HCT116 (cell line): ENCODE measurements around the gene TBC1D8. TPM values are rescaled to one million over a fixed set of nuclear protein-coding genes. Genes with fewer than 3 reads are reported as not detected.

Experiments used
- ATAC-seq: fragments of 200-7000 bp; cut with Tn5 transposase; 2 replicates; pipeline ENCODE4 v1.9.1; 2020; ENCODE audit warnings: mild to moderate bottlenecking, moderate library complexity
- BruUV-seq: library from RNA; stranded (reverse); fragments of 400-500 nt; replicated peaks from 2 replicates; lab custom pipeline; 2021; lab: Mats Ljungman, UMichigan
- CTCF ChIA-PET: fragments of 300-600 bp; sonication (Branson Sonifier 250); formaldehyde crosslinking; loops from one replicate; lab custom pipeline; 2021; ENCODE audit warnings: antibody characterized with exemption; lab: Charles Lee
- POLR2A ChIA-PET: fragments of 300-600, 350-600 bp; sonication (Branson Sonifier 250); formaldehyde crosslinking; loops from one replicate; lab custom pipeline; 2021; ENCODE audit warnings: antibody characterized with exemption; lab: Charles Lee
- RAD21 ChIA-PET, 2 experiments: fragments of 300-600 bp; sonication (Branson Sonifier 250); formaldehyde crosslinking; loops; one replicate each; lab custom pipeline; 2023; ENCODE audit warnings: low total read pairs in 2 of 2; ENCODE audit not compliant: uncharacterized antibody in 2 of 2, unreplicated experiment in 2 of 2, low non-redundant PET in 1 of 2; lab: Charles Lee
- DNase-seq: peaks from one replicate; pipeline ENCODE4 v3.0.0-alpha.2; 2010; ENCODE audit warnings: low read depth, low spot score
- H2AFZ ChIP-seq: fragments of 200-600 bp; shearing (Covaris generic), sonication (generic); 2 replicates; pipeline ENCODE4 v1.6.1; 2017; ENCODE audit warnings: low read depth, mixed run types, mixed read lengths, antibody characterized with exemption, low read length; ENCODE audit not compliant: poor library complexity, severe bottlenecking
- H3K27ac ChIP-seq: 2 replicates; pipeline ENCODE4 v1.5.1; 2012; ENCODE audit warnings: low read depth, low read length
- H3K27me3 ChIP-seq: fragments of 200-600 bp; sonication (generic); 2 replicates; pipeline ENCODE4 v1.6.1; 2016; ENCODE audit warnings: mixed run types, low read length, mixed read lengths; ENCODE audit not compliant: insufficient read depth
- H3K36me3 ChIP-seq, 2 experiments: fragments of 200-500 bp in 1 of 2; fragments of 200-600 bp in 1 of 2; sonication (Bioruptor generic) in 1 of 2; sonication (generic) in 1 of 2; 2 replicates each; pipeline versions ENCODE4 v1.5.1 to v1.6.1; 2014 to 2016; ENCODE audit warnings: low read length in 2 of 2, inconsistent platforms in 1 of 2, mixed read lengths in 1 of 2, mixed run types in 1 of 2; ENCODE audit not compliant: insufficient read depth in 2 of 2, control insufficient read depth in 1 of 2
- H3K4me1 ChIP-seq, 2 experiments: fragments of 200-600 bp in 1 of 2; sonication (generic) in 1 of 2; 2 replicates each; pipeline versions ENCODE4 v1.5.1 to v1.6.1; 2012 to 2017; ENCODE audit warnings: low read length in 2 of 2, inconsistent platforms in 1 of 2, mild to moderate bottlenecking in 1 of 2, mixed read lengths in 1 of 2, mixed run types in 1 of 2, moderate library complexity in 1 of 2; ENCODE audit not compliant: insufficient read depth in 2 of 2, control insufficient read depth in 1 of 2
- H3K4me2 ChIP-seq: fragments of 200-600 bp; sonication (generic); 2 replicates; pipeline ENCODE4 v1.6.1; 2017; ENCODE audit warnings: mixed run types, low read length, mixed read lengths
- H3K4me3 ChIP-seq, 2 experiments: fragments of 200-600 bp in 1 of 2; sonication (generic) in 1 of 2; replicated peaks in 1 of 2; 2 replicates each; pipeline ENCODE4 v1.5.1; 2011 to 2016; ENCODE audit warnings: low read length in 2 of 2, control low read depth in 1 of 2, low read depth in 1 of 2, mild to moderate bottlenecking in 1 of 2, mixed read lengths in 1 of 2, mixed run types in 1 of 2
- H3K79me2 ChIP-seq: fragments of 200-600 bp; sonication (generic); 2 replicates; pipeline ENCODE4 v1.6.1; 2017; ENCODE audit warnings: mild to moderate bottlenecking, mixed run types, low read length, moderate library complexity, mixed read lengths; ENCODE audit not compliant: insufficient read depth
- H3K9ac ChIP-seq: fragments of 200-600 bp; sonication (generic); 2 replicates; pipeline ENCODE4 v1.6.1; 2016; ENCODE audit warnings: low read length, mixed read lengths
- H3K9me2 ChIP-seq: fragments of 200-600 bp; sonication (generic), shearing (Covaris generic); 2 replicates; pipeline ENCODE4 v1.6.1; 2017; ENCODE audit warnings: mixed run types, mild to moderate bottlenecking, moderate library complexity; ENCODE audit not compliant: insufficient read depth
- H3K9me3 ChIP-seq, 2 experiments: fragments of 200-500 bp in 1 of 2; fragments of 200-600 bp in 1 of 2; sonication (Bioruptor generic) in 1 of 2; sonication (generic) in 1 of 2; 2 replicates each; pipeline ENCODE4 v1.6.1; 2014 to 2017; ENCODE audit warnings: low read length in 2 of 2, mixed read lengths in 2 of 2, inconsistent platforms in 1 of 2, low read depth in 1 of 2, mild to moderate bottlenecking in 1 of 2, mixed run types in 1 of 2, moderate library complexity in 1 of 2; ENCODE audit not compliant: control insufficient read depth in 1 of 2, insufficient read depth in 1 of 2
- H4K20me1 ChIP-seq: fragments of 200-600 bp; sonication (generic), shearing (Covaris generic); 2 replicates; pipeline ENCODE4 v1.6.1; 2017; ENCODE audit warnings: mixed run types, mild to moderate bottlenecking, moderate library complexity; ENCODE audit not compliant: insufficient read depth
- CBX3 ChIP-seq: IDR thresholded peaks from 2 replicates; pipeline ENCODE4 v1.6.1; 2012; ENCODE audit warnings: low read depth
- CEBPB ChIP-seq: IDR thresholded peaks from 2 replicates; pipeline ENCODE4 v1.6.1; 2012; ENCODE audit warnings: low read depth
- CTCF ChIP-seq, 3 experiments: fragments of 200-600 bp in 1 of 3; sonication (generic) in 1 of 3; IDR thresholded peaks in 2 of 3; conservative IDR thresholded peaks in 1 of 3; 2 replicates each; pipeline ENCODE4 v1.5.1; 2012 to 2017; ENCODE audit warnings: low read depth in 2 of 3, low read length in 2 of 3, antibody characterized with exemption in 1 of 3, borderline replicate concordance in 1 of 3, control low read depth in 1 of 3, mild to moderate bottlenecking in 1 of 3, mixed read lengths in 1 of 3, mixed run types in 1 of 3, moderate library complexity in 1 of 3; ENCODE audit not compliant: insufficient read depth in 1 of 3
- ELF1 ChIP-seq: IDR thresholded peaks from 2 replicates; pipeline ENCODE4 v1.6.1; 2012; ENCODE audit warnings: low read depth, borderline replicate concordance
- EZH2 ChIP-seq: fragments of 200-600 bp; sonication (generic); IDR thresholded peaks from 2 replicates; pipeline ENCODE4 v1.6.1; 2017; ENCODE audit warnings: antibody characterized with exemption, mixed run types
- MAX ChIP-seq: IDR thresholded peaks from 2 replicates; pipeline ENCODE4 v1.6.1; 2012
- POLR2A ChIP-seq: IDR thresholded peaks from 2 replicates; pipeline ENCODE4 v1.7.0; 2011; ENCODE audit warnings: borderline replicate concordance; ENCODE audit not compliant: insufficient read depth, insufficient read length; ENCODE audit errors: extremely low read depth
- POLR2AphosphoS5 ChIP-seq: IDR thresholded peaks from 2 replicates; pipeline ENCODE4 v1.6.1; 2011; ENCODE audit warnings: mild to moderate bottlenecking, low read depth, low read length, moderate library complexity
- SIN3A ChIP-seq: IDR thresholded peaks from 2 replicates; pipeline ENCODE4 v1.6.1; 2012; ENCODE audit warnings: low read depth
- SP1 ChIP-seq: IDR thresholded peaks from 2 replicates; pipeline ENCODE4 v1.6.1; 2012; ENCODE audit warnings: low read depth
- SRF ChIP-seq: IDR thresholded peaks from 2 replicates; pipeline ENCODE4 v1.6.1; 2012; ENCODE audit warnings: low read depth
- YY1 ChIP-seq: IDR thresholded peaks from 2 replicates; pipeline ENCODE4 v1.6.1; 2011; ENCODE audit warnings: low read length, low read depth, moderate library complexity, mild to moderate bottlenecking; ENCODE audit not compliant: insufficient replicate concordance; ENCODE audit errors: extremely low read depth
- intact Hi-C: fragments of 100-400 bp; cut with micrococcal nuclease; formaldehyde crosslinking; loops from 2 replicates; pipeline ENCODE4 v1.10.0; 2022
- total RNA-seq: library from RNA; stranded (reverse); gene quantifications from one replicate; pipeline ENCODE4 v1.2.1, GENCODE V29; 2021; ENCODE audit not compliant: unreplicated experiment
- TF ChIP-seq, protein P1 (sequence below): IDR thresholded peaks from 2 replicates; pipeline ENCODE4 v1.6.1; 2012

TBC1D8 gene
- total RNA-seq, 1 experiment from 2014 or later: 44.0 TPM

DNA sequence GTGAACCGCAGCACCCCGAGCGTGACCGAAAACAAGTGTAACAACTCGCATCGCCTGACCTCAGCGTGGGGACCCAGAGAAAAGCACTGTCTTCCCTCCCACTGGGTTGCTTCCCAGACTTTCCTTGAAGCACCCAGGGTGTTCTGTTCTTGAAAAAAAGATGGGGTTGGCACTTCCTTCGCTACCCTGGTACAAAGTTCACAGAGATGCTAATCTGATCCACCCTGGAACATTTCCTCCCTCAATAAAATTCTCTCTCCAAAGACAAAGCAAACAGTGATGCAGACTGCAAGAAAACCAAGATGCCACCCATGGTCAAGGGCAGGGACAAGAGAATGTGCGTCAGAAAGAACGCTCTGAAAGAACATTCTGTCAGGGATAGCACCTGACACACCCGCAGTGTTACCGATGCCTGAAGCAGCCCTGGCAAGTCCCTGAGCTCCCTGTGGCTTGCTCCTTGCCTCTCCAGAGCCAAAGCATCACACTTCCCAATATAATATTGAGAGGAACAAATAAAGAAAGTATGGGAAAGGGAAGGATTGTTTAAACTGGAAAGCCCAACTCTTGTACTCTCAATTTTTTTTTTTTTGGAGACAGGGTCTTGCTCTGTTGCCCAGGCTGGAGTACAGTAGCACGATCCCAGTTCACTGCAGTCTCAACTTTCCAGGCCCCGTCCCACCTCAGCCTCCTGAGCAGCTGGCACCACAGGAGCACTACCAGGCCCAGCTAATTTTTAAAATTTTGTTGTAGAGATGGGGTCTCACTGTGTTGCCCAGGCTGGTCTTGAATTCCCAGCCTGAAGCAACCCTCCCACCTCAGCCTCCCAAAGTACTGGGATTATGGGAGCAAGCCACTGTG is 70.7 kb downstream of the TBC1D8 start:
- intact Hi-C loops: no loop called here
- POLR2A ChIA-PET: no interaction called here
- Histone ChIP-seq H3K9me2 (no peaks in the 10 kb centered on the region), H3K4me1 (no peaks in the 10 kb centered on the region; a peak in 2 of 4 replicates), H3K4me2 (no peak overlapping the region), H3K36me3 (no peaks in the 10 kb centered on the region), H3K9ac (no peak overlapping the region), H3K27ac (no peak overlapping the region), H2AFZ (no peak overlapping the region), H3K79me2 (peaks cover 26% of the 10 kb centered on the region; the same call in 1 of the 2 replicates), H4K20me1 (no peaks in the 10 kb centered on the region), H3K27me3 (no peaks in the 10 kb centered on the region), H3K9me3 (no peaks in the 10 kb centered on the region), H3K4me3 (no peak overlapping the region)
- DNase-seq (no peak), ATAC-seq (no peak)
- TF ChIP-seq CTCF (IDR thresholded peaks at IDR 0.05 in 2 of 3, conservative IDR thresholded peaks at IDR 0.05 in 1 of 3; ENCODE audit: borderline replicate concordance in 1 of 3, insufficient read depth in 1 of 3, low read depth in 2 of 3, low read length in 2 of 3): no peak
- BruUV-seq: no TSS peak
- RAD21 ChIA-PET: interaction anchor here in 1 of 2 experiments (0.7 kb wide), 1 partner anchor 15 kb away, joined by 3 read pairs; no protein-coding TSS in a partner anchor
- CTCF ChIA-PET: no interaction called here

GRCh38 chr2:101076581-101076980 is 74.6 kb downstream of the TBC1D8 start:
- ATAC-seq (no peak), DNase-seq (no peak)
- RAD21 ChIA-PET: no interaction called here
- Histone ChIP-seq H3K79me2 (peaks cover 21% of the 10 kb centered on the region), H3K36me3 (no peaks in the 10 kb centered on the region), H2AFZ (no peak overlapping the region), H3K27ac (no peak overlapping the region), H4K20me1 (no peaks in the 10 kb centered on the region), H3K9me2 (no peaks in the 10 kb centered on the region), H3K9me3 (no peaks in the 10 kb centered on the region), H3K4me2 (no peak overlapping the region), H3K9ac (no peak overlapping the region), H3K4me1 (no peaks in the 10 kb centered on the region; a peak in 1 of 4 replicates), H3K27me3 (no peaks in the 10 kb centered on the region), H3K4me3 (no peak overlapping the region)
- CTCF ChIA-PET: no interaction called here
- intact Hi-C loops: no loop called here
- no TSS peak for BruUV-seq
- POLR2A ChIA-PET: no interaction called here
- no peak for TF ChIP-seq CBX3
- no peak for TF ChIP-seq POLR2A
- TF ChIP-seq YY1: no peak
- TF ChIP-seq, protein P1, sequence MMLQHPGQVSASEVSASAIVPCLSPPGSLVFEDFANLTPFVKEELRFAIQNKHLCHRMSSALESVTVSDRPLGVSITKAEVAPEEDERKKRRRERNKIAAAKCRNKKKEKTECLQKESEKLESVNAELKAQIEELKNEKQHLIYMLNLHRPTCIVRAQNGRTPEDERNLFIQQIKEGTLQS: no peak
- TF ChIP-seq SRF: no peak
- TF ChIP-seq POLR2AphosphoS5: no peak
- no peak for TF ChIP-seq CTCF (IDR thresholded peaks at IDR 0.05 in 2 of 3, conservative IDR thresholded peaks at IDR 0.05 in 1 of 3; ENCODE audit: borderline replicate concordance in 1 of 3, insufficient read depth in 1 of 3, low read depth in 2 of 3, low read length in 2 of 3)
- TF ChIP-seq SIN3A: no peak
- no peak for TF ChIP-seq CEBPB
- TF ChIP-seq MAX: no peak
- no peak for TF ChIP-seq SP1
- TF ChIP-seq EZH2: no peak
- no peak for TF ChIP-seq ELF1
